Breast epithelium (tissue), 4 donors: ENCODE results near the gene EIPR1. TPM values are rescaled to one million over a fixed set of nuclear protein-coding genes. Genes with fewer than 3 reads are reported as not detected.
"Not testable (repeated sequence)": the region's sequence is repeated elsewhere in the genome, so short reads cannot be mapped to it uniquely, and the experiment has no call there.

Source experiments
- DNase-seq, 2 donors: peaks; one replicate each; pipeline ENCODE4 v3.0.0-alpha.2; 2019; ENCODE audit warnings: low spot score in 2 of 2
- H3K27ac ChIP-seq, 2 donors: fragments of 200-600 bp; sonication (generic) in 1 of 2; one replicate each; pipeline ENCODE4 v1.5.1; 2016 to 2019; ENCODE audit warnings: mild to moderate bottlenecking in 1 of 2
- H3K27me3 ChIP-seq, 2 donors: fragments of 200-600 bp; sonication (generic) in 1 of 2; one replicate each; pipeline versions ENCODE4 v1.5.1 to v1.6.0; 2017 to 2019; ENCODE audit warnings: control low read depth in 1 of 2, mild to moderate bottlenecking in 1 of 2
- H3K36me3 ChIP-seq: fragments of 200-600 bp; one replicate; pipeline ENCODE4 v1.5.1; 2019
- H3K4me1 ChIP-seq, 2 donors: fragments of 200-600 bp; sonication (generic); one replicate each; pipeline ENCODE4 v1.5.1; 2016 to 2019; ENCODE audit warnings: control low read depth in 1 of 2
- H3K4me3 ChIP-seq, 3 donors: fragments of 200-600 bp; sonication (generic); 1 replicate in 2 of 3; 2 replicates in 1 of 3; pipeline ENCODE4 v1.5.1; 2016 to 2019; ENCODE audit warnings: mild to moderate bottlenecking in 3 of 3, moderate library complexity in 2 of 3
- H3K9me3 ChIP-seq, 2 donors: fragments of 200-600 bp; sonication (generic) in 1 of 2; one replicate each; pipeline ENCODE4 v1.5.1; 2016 to 2019; ENCODE audit warnings: control low read depth in 1 of 2
- CTCF ChIP-seq, 3 donors: fragments of 450-650 bp; IDR thresholded peaks; one replicate each; pipeline ENCODE4 v1.5.1; 2016 to 2017; ENCODE audit warnings: antibody characterized with exemption in 3 of 3, mild to moderate bottlenecking in 3 of 3, moderate library complexity in 3 of 3
- POLR2A ChIP-seq: fragments of 450-650 bp; IDR thresholded peaks from one replicate; pipeline ENCODE4 v1.6.1; 2016; ENCODE audit warnings: antibody characterized with exemption, mild to moderate bottlenecking, moderate library complexity
- POLR2AphosphoS5 ChIP-seq, 3 donors: sonication (generic); formaldehyde crosslinking; IDR thresholded peaks; one replicate each; pipeline ENCODE4 v1.6.1; 2017; ENCODE audit warnings: antibody characterized with exemption in 3 of 3
- intact Hi-C: fragments of 100-400 bp; cut with DNase I; formaldehyde crosslinking; loops from one replicate; pipeline ENCODE4 v1.15.1; 2023; ENCODE audit warnings: low total_unique reads
- total RNA-seq, 3 donors: library from RNA; depleted of rRNA; stranded (reverse); fragments of >200 nt; gene quantifications; one replicate each; pipeline ENCODE4 v1.1.0, GENCODE V29; 2016

The EIPR1 gene
- total RNA-seq, 3 donors from 2014 or later = 12.8 to 31.0 (median 23.3) TPM

- no peak for TF ChIP-seq POLR2AphosphoS5 (IDR thresholded peaks at IDR 0.05)
- no peak for TF ChIP-seq POLR2A
- TF ChIP-seq CTCF (IDR thresholded peaks at IDR 0.05) = no peak
- Histone ChIP-seq H3K4me1 (no peaks in the 10 kb centered on the region), H3K9me3 (no peaks in the 10 kb centered on the region), H3K4me3 (no peak overlapping the region), H3K36me3 (no peaks in the 10 kb centered on the region), H3K27me3 (no peaks in the 10 kb centered on the region), H3K27ac (no peak overlapping the region)
- no peak for DNase-seq
- intact Hi-C loops = no loop called here
These were observed 193.9 kb downstream of the EIPR1 start for GRCh38 chr2:3183766-3184165.

- intact Hi-C loops = no loop called here
- H3K4me3 ChIP-seq = no peak overlapping the region
- no peaks in the 10 kb centered on the region for H3K4me1 ChIP-seq
- no peaks in the 10 kb centered on the region for H3K36me3 ChIP-seq
- TF ChIP-seq POLR2AphosphoS5 (IDR thresholded peaks at IDR 0.05) (no peak), CTCF (IDR thresholded peaks at IDR 0.05) (no peak), POLR2A (no peak)
- no peaks in the 10 kb centered on the region for H3K9me3 ChIP-seq
- no peaks in the 10 kb centered on the region for H3K27me3 ChIP-seq
- DNase-seq = no peak
- H3K27ac ChIP-seq = no peak overlapping the region
These were observed 194.8 kb downstream of the EIPR1 start for GRCh38 chr2:3182848-3183247.

- intact Hi-C loops = no loop called here
These were observed 196.1 kb downstream of the EIPR1 start for GRCh38 chr2:3181416-3182010.

GRCh38 chr2:3180909-3181221, 196.8 kb downstream of the EIPR1 start:
- H3K27me3 ChIP-seq, H3K4me3 ChIP-seq, DNase-seq, intact Hi-C loops, H3K27ac ChIP-seq, H3K4me1 ChIP-seq, H3K9me3 ChIP-seq, H3K36me3 ChIP-seq: not testable (repeated sequence)

More at GRCh38 chr2:3181416-3182010, 196.1 kb downstream of the EIPR1 start:
- no peak for DNase-seq
- Histone ChIP-seq H3K36me3 (no peaks in the 10 kb centered on the region), H3K4me3 (no peak overlapping the region), H3K27ac (no peak overlapping the region), H3K27me3 (no peaks in the 10 kb centered on the region), H3K9me3 (no peaks in the 10 kb centered on the region), H3K4me1 (no peaks in the 10 kb centered on the region)
- TF ChIP-seq CTCF (IDR thresholded peaks at IDR 0.05) (no peak), POLR2AphosphoS5 (IDR thresholded peaks at IDR 0.05) (no peak), POLR2A (no peak)

GRCh38 chr2:3180082-3180908, 197.3 kb downstream of the EIPR1 start:
- no peaks in the 10 kb centered on the region for H3K36me3 ChIP-seq
- H3K9me3 ChIP-seq = no peaks in the 10 kb centered on the region
- TF ChIP-seq POLR2A (no peak), CTCF (IDR thresholded peaks at IDR 0.05) (no peak), POLR2AphosphoS5 (IDR thresholded peaks at IDR 0.05) (no peak)
- H3K4me1 ChIP-seq = no peaks in the 10 kb centered on the region
- no peak overlapping the region for H3K27ac ChIP-seq
- no peaks in the 10 kb centered on the region for H3K27me3 ChIP-seq
- H3K4me3 ChIP-seq = no peak overlapping the region
- intact Hi-C loops = no loop called here
- no peak for DNase-seq
